ENCODE measurements around the gene PHC3.
A peak's percentile ranks its signal among the peaks of the same experiment; 100 is the strongest.

PHC3 gene

DNA sequence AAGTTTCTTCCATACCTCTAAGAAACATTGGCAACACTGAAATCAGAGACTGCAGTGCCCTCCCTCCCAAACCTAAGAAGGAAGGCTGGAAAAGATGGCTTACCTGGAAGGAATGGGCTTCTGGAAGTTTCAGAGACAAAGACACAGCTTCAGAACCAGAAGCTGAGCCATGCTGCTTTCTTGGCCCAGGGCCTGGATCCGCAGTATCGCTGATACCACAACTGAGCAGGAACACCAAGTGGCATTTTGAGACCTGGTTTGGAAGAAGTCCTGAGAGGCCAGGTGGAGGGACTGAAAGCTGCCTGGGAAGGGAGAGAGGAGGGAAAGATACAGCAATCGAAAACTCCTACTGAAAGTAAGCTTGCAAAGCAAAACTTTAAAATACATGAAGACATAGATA, 124.0 kb downstream of the PHC3 start:
- H3K4me3 ChIP-seq (replicated peaks; ENCODE audit: low read depth, low read length), result no peak overlapping the region
- TF ChIP-seq, protein P1, sequence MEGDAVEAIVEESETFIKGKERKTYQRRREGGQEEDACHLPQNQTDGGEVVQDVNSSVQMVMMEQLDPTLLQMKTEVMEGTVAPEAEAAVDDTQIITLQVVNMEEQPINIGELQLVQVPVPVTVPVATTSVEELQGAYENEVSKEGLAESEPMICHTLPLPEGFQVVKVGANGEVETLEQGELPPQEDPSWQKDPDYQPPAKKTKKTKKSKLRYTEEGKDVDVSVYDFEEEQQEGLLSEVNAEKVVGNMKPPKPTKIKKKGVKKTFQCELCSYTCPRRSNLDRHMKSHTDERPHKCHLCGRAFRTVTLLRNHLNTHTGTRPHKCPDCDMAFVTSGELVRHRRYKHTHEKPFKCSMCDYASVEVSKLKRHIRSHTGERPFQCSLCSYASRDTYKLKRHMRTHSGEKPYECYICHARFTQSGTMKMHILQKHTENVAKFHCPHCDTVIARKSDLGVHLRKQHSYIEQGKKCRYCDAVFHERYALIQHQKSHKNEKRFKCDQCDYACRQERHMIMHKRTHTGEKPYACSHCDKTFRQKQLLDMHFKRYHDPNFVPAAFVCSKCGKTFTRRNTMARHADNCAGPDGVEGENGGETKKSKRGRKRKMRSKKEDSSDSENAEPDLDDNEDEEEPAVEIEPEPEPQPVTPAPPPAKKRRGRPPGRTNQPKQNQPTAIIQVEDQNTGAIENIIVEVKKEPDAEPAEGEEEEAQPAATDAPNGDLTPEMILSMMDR (IDR thresholded peaks at IDR 0.05; ENCODE audit: low read length, missing control alignments), result no peak
- no peak for DNase-seq (ENCODE audit: low read depth)

DNA sequence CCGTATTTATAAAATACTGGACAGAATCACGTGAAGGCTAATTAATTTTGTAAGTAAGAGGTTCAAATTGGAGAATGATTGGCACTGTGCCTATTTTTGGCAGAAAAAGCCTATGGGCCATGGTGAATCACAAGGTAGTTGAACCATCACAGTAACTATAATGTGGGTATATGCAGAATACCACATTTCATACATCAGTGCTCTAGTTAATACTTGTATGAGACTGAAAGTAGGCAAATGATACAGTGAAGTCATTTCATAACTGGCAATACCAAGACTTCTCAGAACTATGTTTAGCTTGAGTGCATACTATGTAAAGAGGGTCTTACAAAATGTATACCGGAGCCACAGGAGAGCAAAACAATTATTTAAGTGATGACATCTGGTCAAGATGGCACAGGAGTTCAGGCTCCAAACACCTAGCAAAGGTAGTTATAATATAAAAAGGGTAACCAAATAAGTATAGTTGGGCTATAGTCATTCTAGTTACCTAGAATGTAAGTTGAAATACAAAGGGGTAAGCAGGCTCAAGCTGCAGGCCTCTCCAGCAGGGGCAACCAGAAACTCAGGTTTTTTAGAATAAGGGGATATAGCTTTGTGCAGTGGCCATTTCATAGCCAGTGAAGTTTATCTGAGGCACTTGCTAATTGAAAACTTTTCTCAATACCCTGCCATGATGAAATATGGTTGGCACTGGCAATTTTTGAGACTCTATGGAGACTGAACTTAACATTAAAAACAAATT, 124.7 kb downstream of the PHC3 start:
- no peak for DNase-seq (ENCODE audit: low read depth)
- H3K4me3 ChIP-seq (replicated peaks; ENCODE audit: low read depth, low read length), result no peak overlapping the region
- TF ChIP-seq, protein P1 (IDR thresholded peaks at IDR 0.05; ENCODE audit: low read length, missing control alignments), result no peak

DNA sequence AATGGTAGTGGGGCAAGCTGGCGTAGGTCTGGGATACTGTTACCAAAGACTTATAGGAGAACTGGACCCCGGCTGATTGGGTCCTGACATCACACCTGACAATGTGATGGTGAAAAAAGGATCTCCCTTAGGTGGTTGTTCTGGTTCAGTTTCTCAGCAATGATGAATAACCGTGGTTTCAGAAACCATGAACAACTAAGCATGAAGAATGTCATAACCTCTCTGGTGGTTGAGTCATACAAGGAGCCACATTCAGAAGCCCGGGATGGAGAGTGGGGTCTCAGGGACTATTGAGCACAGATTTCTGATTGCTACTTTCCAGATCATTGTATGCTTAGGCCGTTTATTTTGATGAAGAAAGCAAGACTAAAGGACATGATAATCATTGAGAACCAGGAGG, 126.3 kb downstream of the PHC3 start:
- TF ChIP-seq, protein P1 (IDR thresholded peaks at IDR 0.05; ENCODE audit: low read length, missing control alignments), result no peak
- DNase-seq (ENCODE audit: low read depth), result no peak

DNA sequence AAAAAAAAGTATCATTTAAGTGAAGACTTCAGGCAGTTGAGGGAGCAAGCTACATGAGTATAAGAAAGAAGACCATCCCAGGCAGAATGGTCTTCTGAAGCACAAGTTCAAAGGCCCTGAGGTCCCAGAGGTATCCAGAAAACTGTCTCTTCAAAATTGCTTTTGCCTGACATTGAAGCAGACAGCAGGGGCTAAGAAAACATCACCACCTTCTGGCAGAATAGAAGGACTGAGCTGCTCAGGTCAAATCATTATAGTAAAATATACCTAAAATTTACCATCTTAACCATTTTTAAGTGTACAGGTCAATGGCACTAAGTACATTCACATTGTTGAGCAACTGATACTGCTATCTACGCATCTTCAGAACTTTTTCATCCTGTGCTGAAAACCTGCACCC, 127.3 kb downstream of the PHC3 start:
- no peak overlapping the region for H3K4me3 ChIP-seq (replicated peaks; ENCODE audit: low read depth, low read length)
- TF ChIP-seq, protein P1 (IDR thresholded peaks at IDR 0.05; ENCODE audit: low read length, missing control alignments), result peak; percentile 54
- DNase-seq (ENCODE audit: low read depth), result peak; percentile 38

More for the DNA sequence above, 126.3 kb downstream of the PHC3 start:
- H3K4me3 ChIP-seq (replicated peaks; ENCODE audit: low read depth, low read length), result no peak overlapping the region

DNA sequence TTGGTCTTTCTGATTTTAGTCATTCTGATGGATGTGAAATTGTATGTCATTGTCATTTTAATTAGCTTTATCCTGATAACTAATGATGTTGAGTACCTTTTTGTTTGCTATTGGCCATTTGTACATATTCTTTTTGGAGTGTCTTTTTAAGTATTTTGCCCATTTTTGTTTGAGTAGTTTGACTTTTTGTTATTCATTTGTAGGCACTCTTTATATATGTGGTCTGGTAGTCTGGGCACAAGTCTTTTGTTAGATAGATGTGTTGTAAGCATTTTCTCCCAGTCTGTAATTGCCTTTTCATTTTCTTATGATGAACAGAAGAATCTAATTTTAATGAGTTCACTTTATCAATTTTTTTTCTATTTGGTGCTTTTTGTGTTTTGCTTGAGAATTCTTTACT, 129.1 kb downstream of the PHC3 start:
- DNase-seq (ENCODE audit: low read depth), result no peak
- TF ChIP-seq, protein P1 (IDR thresholded peaks at IDR 0.05; ENCODE audit: low read length, missing control alignments), result no peak
- no peak overlapping the region for H3K4me3 ChIP-seq (replicated peaks; ENCODE audit: low read depth, low read length)

DNA sequence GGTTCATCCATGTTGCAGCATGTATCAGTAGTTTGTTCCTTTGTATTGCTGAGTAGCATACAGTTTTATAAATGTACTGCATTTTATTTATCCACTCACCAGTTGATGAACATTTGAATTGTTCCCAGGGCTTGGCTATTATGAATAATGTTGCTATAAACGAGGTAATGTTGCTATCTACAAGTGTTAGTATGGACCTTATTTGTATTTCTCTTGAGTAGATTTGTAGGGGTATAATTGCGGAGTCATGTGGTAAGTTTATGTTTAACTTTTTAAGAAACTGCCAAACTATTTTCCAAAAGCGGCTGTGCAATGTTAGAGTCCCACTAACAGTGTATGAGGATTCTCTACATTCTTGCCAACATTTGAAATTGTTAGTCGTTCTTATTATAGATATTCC, 130.8 kb downstream of the PHC3 start:
- TF ChIP-seq, protein P1 (IDR thresholded peaks at IDR 0.05; ENCODE audit: low read length, missing control alignments), result no peak
- H3K4me3 ChIP-seq (replicated peaks; ENCODE audit: low read depth, low read length), result no peak overlapping the region
- DNase-seq (ENCODE audit: low read depth), result no peak
